Left lobe of liver (tissue), 2 donors: ENCODE data around the gene CSF3R. TPM values are rescaled to one million over a fixed set of nuclear protein-coding genes. Genes with fewer than 3 reads are reported as not detected.
"Not testable (repeated sequence)": the region's sequence is repeated elsewhere in the genome, so short reads cannot be mapped to it uniquely, and the experiment has no call there.

Experiments used
- ATAC-seq: fragments of 200-7000 bp; cut with Tn5 transposase; one replicate; pipeline ENCODE4 v1.9.1; 2020; ENCODE audit warnings: mild to moderate bottlenecking, moderate library complexity
- DNase-seq: peaks from one replicate; pipeline ENCODE4 v3.0.0-alpha.2; 2020; ENCODE audit warnings: low spot score
- total RNA-seq: library from RNA; stranded (reverse); gene quantifications from one replicate; pipeline ENCODE4 v1.2.1, GENCODE V29; 2021
- donor health status: DM: no; HTN: no; CAD: no; lungs with moderate emphysema.
- donor health status: DM: no; HTN: yes; CAD: no.

The CSF3R gene
- total RNA-seq, 1 donor from 2014 or later: 4.3 TPM

DNA sequence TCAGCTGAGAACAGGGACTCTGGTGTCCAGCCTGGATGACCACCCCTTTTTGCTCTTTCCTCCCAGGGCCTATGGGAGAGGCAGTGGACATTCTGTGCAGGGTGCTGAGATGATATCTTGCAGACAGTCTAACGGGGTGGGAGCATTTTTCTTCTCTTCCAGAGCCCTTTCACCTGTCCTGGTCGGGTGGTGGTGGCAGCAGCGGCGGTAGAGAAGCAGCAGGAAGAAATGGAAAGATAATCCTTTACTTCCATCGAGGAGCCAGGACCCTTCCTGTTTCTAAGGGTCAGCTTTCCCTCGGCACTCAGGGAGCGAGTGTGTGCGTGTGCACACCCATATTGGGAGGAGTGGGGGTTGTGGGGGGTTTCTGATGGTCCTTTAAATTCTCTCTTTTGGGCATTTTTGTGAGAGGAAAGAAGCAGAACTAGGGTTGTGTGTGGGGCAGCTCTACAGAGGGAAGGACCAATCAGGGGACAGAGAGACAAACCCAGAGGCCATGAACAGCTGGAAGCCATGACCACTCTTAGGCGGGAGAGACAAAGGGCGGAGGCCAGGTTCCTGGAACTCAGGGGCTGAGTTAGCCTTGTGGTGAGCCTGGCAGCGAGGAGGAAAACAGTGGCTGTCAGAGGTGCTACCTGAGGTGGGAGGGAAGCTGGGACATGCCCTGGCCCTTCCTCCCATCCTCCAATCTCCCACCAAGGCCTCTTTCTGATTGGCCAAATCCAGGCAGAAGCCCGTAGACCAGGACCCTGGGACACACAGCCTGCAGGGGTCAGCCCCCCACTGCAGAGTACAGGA, 31.2 kb upstream of the CSF3R start:
- no peak for ATAC-seq
- no peak for DNase-seq

DNA sequence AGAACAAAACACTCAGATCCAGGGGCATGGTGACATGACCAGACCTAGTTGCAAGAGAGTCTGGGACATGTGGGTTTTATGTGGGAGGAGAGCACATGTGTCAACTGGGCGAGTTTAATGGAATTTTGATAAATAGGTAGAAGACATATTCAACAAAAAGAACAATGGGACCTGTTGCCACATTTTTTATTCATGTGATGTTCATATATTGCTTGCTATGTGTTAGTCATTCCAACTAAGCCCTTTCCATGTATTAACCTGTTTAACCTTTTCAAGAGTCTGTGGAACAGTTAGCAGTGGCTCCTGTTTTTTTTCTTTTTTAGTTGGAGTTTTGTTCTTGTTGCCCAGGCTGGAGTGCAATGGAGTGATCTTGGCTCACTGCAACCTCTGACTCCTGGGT, 30.1 kb upstream of the CSF3R start:
- ATAC-seq (no peak), DNase-seq (no peak)

DNA sequence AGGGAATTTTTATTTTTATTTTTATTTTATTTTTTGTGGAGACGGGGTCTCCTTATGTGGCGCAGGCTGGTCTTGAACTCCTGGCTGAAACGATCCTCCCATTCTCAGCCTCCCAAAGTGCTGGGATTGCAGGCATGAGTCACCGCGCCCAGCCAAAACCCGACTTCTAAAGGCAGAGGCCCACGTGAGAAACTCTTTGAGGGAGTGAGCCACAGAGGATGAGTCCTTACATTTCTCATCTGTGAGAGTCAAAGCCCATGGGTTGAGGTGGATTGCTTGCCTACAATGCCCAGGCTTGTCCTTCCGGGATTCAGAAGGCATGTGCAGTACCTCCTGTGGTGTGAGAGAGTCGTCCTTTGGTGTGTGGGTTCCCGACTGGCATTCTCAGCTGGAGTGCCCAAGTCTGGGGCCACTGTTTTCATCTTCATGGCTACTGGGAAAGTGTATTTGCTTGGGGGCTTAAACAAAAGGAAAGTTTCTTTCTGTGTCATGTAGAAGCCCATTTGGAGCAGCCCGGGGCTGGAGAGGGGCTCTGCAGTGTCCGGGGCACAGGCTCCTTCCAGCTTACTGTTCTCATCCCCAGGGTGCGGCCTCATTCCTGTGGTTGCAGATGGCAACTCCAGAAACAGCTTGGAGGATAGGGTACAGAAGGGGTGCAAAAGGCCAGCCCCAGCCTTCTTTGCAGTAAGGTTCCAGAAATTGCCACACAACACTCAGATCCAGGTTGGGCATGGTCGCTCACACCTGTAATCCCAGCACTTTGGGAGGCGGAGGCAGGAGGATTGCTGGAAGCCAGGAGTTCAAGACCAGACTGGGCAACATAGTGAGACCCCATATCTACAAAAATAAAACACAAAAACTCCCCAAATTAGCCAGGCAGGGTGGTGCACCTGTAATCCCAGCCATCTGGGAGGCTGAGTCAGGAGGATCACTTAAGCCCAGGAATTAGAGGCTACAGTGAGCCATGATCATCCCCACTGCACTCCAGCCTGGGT, 29.4 kb upstream of the CSF3R start:
- no peak for ATAC-seq

DNA sequence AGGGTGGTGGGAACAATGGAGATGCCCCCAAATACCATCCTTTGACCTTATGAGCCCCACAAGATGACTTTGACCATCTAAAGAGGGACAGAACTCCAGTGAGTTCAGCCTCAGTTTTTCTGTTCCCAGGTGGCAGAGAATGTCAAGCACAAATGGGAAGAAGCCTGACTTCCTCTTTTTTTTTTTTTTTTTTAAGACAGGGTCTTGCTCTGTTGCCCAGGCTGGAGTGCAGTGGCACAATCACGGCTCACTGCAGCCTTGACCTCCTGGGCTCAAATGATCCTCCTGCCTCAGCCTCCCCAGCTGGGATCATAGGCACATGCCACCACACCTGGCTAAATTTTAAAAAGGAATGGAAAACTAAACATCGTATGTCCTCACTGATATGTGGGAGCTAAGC, 28.5 kb upstream of the CSF3R start:
- not testable (repeated sequence) for ATAC-seq, DNase-seq

More for the DNA sequence above, 29.4 kb upstream of the CSF3R start:
- no peak for DNase-seq

DNA sequence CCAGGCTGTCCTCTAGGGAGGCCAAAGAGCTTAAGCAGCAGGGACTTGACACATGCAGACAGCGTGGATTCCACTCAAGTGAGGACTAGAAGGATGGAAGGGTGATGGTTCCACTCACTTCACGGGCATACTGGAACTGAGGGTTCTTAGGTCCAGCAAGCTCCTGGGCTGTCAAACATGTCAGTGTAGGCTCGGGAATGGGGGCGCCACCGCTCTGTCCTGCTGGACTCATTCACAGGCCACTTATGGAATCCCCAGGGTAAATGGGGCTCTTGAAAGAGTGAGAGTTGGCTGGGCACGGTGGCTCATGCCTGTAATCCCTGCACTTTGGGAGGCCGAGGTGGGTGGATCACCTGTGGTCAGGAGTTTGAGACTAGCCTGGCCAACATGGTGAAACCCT, 27.7 kb upstream of the CSF3R start:
- DNase-seq: no peak
- no peak for ATAC-seq

DNA sequence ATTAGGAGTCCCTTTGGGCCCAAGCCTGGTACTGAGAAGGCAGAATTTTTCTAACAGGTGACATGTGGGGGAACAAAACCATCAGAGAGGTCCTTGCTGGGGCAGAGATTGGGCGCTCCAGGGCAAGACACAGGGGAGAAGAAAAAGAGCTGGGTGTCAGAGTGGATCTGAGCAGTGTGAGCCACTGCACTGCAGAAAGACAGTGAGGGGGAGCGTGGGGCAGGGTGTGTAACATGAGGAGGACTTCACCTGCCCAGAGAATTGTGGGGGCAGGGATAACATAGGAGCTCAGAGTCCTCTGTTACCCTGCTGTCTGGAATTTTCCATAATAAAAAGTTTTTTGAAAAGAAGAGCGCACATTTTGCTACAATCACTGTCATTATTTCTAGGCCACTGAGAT, 25.5 kb upstream of the CSF3R start:
- ATAC-seq: no peak

DNA sequence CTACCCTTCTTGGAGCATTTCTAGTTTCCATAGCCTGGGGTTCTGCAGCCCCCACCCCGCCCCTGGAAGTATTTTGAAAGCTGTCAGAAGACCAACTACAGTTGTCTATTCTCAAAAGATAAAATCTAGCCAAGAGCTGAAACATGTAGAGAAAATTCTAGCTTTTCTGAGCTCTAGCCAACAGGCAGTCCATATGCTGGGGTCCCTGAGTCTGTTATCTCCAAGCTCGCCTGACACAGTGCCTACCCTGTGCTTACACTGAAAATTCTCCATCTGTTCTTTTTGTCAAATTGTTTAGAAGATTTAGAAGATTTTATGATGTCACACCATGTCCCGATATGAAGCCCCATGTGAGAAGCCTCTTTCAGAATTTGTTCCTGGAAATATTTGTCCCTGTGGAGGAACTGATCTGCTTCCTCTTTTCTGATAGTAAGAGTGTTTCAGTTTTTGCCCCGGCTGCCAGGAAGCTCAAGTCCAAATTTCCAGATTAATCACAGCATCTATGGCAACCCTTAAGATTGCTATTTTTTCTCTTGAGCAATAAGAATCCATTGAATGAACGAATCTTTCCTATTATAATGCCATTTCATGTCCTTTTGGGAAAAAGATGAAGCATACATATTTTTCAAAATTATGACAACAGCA, 23.7 kb upstream of the CSF3R start:
- ATAC-seq: no peak
- no peak for DNase-seq

More for the DNA sequence above, 25.5 kb upstream of the CSF3R start:
- no peak for DNase-seq

DNA sequence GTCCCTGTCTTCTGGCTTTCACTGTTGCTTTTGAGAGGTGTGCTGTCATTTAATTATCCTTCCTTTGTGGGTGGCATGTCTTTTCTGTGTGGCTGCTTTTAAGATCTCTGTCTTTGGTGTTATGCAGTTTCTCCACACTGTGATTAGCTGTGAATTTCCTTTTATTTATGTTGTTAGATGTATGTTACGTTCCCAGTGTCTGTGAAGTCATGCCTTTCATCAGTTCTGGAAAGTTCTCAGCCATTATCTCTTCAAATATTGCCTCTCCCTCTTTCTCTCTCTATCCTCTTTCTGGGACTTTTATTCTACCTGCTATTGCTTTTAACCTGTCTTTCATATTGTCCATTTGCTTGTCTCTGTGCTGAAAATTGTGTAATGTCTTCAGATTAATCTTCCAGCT, 21.0 kb upstream of the CSF3R start:
- no peak for ATAC-seq

DNA sequence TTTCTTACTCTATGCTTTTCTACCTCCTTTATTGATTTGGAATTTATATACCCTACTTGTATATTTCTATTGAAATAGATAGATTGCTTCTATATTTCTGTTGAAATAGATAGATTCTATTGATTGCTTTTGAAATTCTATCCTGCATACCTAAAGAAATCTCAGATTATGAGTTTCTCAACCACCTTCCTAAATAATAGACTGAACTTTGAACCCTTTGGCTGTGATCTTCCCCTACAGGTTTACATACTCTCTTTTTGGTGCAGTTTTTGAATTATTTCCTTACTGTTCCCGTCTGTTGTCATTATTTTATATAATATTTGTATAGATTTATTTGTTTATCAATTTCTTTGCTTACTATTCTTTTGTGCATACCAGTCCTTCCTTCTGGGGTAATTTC, 20.4 kb upstream of the CSF3R start:
- no peak for ATAC-seq
- DNase-seq: no peak

More for the DNA sequence above, 21.0 kb upstream of the CSF3R start:
- no peak for DNase-seq

DNA sequence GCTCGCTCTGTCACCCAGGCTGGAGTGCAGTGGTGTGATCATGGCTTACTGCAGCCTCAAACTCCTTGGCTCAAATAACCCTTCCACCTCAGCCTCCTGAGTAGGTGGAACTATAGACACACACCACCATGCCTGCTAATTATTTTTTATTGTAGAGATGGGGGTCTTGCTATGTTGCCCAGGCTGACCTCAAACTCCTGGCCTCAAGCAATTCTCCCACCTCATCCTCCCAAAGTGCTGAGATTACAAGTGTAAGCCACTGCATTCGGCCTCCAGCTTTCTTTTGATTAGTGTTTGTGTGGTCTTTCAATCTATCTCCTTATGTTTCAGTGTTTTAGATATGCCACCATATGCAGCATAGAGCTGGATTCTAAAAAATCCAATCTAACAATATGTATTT, 19.9 kb upstream of the CSF3R start:
- no peak for DNase-seq
- ATAC-seq: no peak

DNA sequence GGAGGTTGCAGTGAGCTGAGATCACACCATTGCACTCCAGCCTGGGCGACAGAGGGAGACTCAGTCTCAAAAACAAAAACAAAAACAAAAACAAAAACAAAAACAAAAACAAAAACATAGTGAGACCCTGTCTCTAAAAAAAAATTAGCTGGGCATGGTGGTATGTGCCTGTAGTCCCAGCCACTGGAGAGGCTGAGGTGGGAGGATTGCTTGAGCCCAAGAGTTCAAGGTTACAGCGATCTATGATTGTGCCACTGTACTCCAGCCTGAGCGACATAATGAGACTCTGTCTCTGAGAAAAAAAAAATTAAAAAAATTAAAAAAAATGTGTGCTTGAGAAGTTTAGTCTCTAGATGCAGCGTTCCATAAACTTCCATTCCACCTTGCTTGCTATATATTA, 19.2 kb upstream of the CSF3R start:
- DNase-seq: not testable (repeated sequence)

DNA sequence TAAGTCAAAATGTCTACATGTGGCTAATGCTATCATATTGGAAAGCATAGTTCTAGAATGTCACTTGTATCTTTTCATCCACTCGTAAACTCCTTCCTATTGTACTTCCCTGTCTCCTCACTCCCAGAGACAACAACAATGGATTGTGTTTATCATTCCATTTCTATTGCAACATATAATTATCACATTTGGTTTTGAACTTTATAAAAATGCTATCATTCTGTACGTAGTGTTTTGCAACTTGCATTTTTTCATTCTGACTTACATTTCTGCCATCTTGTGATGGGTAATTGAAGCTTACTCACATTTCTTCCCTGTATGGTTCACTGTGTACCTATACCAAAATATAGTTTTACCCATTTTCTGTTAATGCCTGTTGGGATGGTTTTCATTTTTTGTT, 14.5 kb upstream of the CSF3R start:
- no peak for DNase-seq
- ATAC-seq: no peak

More for the DNA sequence above, 19.2 kb upstream of the CSF3R start:
- not testable (repeated sequence) for ATAC-seq

DNA sequence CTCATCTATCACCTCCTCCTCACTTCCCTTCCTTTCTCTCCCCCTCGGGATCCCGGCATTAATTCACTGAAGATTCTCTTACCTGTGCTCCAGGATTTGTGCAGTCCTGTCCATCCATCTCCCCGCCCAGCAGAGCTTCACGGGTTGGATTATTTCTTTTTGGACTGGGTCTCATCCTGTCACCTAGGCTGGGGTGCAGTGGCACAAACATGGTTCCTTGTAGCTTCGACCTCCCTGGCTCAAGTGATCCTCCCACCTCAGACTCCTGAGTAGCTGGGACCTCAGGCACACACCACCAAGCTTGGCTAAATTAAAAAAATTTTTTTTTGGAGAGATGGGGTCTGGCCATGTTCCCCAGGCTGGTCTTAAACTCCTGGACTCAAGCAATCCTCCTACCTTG, 12.3 kb upstream of the CSF3R start:
- DNase-seq (no peak), ATAC-seq (no peak)

DNA sequence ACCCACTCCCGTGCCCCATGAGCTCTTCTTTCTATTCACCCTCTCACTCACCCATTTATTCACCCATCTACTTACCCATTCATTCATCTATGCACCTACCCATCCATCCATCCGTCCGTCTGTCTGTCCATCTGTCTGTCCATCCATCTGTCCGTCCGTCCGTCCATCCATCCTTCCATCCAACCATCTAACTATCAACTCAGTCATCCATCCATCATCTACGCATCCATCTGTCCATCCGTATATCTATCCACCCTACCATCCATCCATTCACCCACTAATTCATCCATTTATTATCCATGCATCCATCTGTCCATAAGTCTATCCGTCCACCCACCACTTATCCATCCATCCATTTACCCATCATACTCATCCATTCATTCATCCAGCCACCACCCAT, 10.8 kb upstream of the CSF3R start:
- no peak for ATAC-seq
- DNase-seq: no peak

DNA sequence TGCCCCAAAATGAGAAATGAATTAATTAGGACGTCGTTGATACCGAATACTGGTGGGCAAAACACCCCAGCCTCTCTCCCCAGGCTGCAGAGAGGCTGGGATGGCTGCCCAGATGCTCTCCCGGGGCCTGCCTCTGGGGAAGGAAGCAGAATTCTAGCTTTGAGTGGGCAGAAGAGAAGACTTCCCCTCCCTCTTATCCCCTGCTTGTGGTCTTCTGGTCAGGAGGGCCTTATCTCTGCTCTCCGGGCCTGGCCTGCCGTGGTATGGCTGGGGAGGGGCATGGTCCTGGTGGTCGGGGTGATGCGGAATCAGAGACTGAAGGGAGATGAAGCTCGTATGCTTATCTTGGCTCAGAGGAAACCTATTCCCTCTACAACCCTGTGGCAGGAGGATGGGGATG, 9.8 kb upstream of the CSF3R start:
- no peak for DNase-seq
- no peak for ATAC-seq

DNA sequence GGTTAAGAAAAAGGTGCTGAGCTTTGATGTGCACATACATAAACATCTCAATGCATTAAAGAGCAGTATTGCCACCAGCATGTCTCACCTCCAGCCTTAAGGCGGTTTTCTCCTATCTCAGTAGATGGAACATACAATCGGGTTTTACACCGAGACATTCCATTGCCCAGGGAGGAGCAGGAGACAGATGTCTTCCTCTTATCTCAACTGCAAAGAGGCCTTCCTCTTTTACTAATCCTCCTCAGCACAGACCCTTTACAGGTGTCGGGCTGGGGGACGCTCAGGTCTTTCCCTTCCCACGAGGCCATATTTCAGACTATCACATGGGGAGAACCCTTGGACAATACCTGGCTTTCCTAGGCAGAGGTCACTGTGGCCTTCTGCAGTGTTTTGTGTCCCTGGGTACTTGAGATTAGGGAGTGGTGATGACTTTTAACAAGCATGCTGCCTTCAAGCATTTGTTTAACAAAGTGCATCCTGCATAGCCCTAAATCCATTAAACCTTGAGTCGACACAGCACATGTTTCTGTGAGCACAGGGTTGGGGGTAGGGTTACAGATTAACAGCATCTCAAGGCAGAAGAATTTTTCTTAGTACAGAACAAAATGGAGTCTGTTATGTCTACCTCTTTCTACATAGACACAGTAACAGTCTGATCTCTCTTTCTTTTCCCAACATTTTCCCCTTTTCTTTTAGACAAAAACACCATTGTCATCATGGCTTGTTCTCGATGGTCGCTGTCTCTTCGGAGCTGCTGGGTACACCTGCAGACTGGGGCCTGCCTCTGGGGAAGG, 6.7 kb upstream of the CSF3R start:
- not testable (repeated sequence) for ATAC-seq, DNase-seq

DNA sequence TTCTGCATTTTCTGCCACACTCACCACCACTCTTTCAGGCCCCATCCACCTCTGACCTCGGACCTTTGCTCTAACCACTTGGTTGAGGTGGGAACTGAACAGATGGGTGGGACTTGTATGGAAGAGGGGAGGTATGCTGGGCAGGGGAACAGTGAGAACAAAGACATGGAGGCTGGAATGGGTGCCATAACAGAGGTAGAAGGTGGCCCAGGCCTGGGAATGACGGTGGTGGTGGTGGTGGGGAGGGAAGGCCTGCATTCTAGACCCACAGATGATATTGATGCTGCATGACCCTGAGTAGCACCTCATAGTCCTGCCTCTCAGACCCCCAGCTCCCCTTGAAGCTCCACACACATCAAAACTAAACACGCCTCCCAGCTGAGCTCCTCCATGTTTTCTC, 5.2 kb upstream of the CSF3R start:
- no peak for DNase-seq
- no peak for ATAC-seq

DNA sequence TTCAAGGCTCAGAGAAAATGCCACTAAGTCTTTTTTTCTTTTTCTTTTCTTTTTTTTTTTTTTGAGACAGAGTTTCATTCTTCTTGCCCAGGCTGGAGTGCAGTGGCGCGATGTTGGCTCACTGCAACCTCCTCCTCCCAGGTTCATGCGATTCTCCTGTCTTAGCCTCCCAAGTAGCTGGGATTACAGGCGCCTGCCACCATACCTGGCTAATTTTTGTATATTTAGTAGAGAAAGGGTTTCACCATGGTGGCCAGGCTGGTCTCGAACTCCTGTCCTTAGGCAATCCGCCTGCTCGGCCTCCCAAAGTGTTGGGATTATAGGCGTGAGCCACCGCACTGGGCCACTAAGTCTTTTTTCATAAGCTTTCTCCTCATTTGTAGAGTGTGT, 4.6 kb upstream of the CSF3R start:
- ATAC-seq, DNase-seq: not testable (repeated sequence)

DNA sequence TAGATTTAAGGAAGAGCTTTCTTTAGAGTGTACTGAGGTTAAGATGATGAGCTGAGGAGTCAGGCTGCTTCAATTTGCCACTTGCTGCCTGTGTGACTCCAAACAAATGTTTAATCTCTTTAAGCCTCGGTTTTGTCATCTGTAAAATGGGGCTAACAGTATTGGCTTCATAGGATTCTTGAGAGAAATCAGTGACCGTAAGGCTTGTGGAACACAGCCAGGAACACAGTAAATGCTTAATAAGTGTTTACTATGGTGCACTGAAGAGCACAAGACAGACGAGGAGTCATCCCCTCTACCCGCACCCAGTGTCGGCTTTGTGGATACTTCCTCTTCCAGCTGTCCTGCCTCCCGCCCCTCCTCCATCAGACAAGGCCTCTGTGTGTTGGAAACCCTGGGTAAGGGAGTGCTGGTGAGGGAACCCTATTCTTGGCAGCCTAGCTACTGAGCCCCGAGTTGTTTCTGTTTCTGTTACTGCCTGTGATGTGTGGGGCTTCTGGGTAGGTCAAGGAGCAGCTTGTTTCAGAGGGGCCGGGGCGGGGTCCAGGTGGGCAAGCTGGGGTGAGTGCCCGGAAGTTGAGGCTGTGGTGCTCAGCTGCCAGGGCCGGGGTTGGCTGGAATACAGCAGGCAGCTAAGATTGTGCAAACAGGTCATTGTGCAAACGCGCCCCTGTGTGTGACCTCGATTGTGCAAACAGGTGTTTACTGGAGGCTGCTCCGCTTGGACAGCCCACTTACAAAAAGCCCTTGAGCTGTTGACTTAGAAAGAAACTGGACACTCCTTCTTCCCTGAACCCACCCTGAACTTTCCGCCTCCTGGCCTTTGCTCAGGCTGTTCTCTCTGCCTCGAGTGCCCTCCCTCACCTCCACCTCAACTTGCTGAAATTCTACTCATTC, 4.0 kb upstream of the CSF3R start:
- DNase-seq (peak; percentile 97), ATAC-seq (peak; percentile 87)

DNA sequence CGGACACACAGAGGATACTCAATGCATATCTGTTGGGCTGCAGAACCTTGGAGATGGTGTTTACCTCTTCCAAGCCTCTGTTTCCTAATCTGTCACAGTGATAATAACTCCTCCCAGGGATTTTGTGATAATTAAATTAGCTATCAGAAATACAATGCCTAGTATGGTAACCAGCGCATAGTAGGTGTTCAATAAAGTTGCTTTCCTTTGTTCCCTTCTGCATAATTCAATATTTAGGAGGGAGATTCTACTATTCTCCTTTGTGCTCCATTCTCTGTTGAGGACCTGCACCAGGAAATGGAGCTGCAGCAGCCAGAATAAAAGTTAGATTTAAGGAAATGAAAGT, 3.4 kb upstream of the CSF3R start:
- ATAC-seq: no peak
- DNase-seq: no peak
